Neural progenitor cell (in vitro differentiated cells): ENCODE measurements around the gene LRRC74B. TPM values are rescaled to one million over a fixed set of nuclear protein-coding genes. Genes with fewer than 3 reads are reported as not detected.
A peak's percentile ranks its signal among the peaks of the same experiment; 100 is the strongest.

Experiments used
- DNase-seq: peaks from one replicate; pipeline ENCODE4 v3.0.0-alpha.2; 2016; ENCODE audit warnings: low spot score
- H2AFZ ChIP-seq: fragments of 200-600 bp; sonication (generic); replicated peaks from 2 replicates; pipeline ENCODE4 v1.6.1; 2016; ENCODE audit warnings: antibody characterized with exemption
- H3F3A ChIP-seq: fragments of 200-600 bp; sonication (generic); 2 replicates; pipeline ENCODE4 v1.6.1; 2016; ENCODE audit warnings: antibody characterized with exemption, low read depth
- H3K27ac ChIP-seq: fragments of 200-600 bp; sonication (generic); 2 replicates; pipeline ENCODE4 v1.5.1; 2016; ENCODE audit warnings: mild to moderate bottlenecking
- H3K27me3 ChIP-seq: fragments of 200-600 bp; sonication (generic); 2 replicates; pipeline ENCODE4 v1.6.1; 2016; ENCODE audit warnings: mild to moderate bottlenecking, moderate library complexity
- H3K36me3 ChIP-seq: fragments of 200-600 bp; sonication (generic); 2 replicates; pipeline ENCODE4 v1.5.1; 2016
- H3K4me1 ChIP-seq: fragments of 200-600 bp; sonication (generic); 2 replicates; pipeline ENCODE4 v1.6.1; 2016; ENCODE audit warnings: mixed run types
- H3K4me2 ChIP-seq: fragments of 200-600 bp; sonication (generic); 2 replicates; pipeline ENCODE4 v1.6.1; 2016
- H3K4me3 ChIP-seq: fragments of 200-600 bp; sonication (generic); 2 replicates; pipeline ENCODE4 v1.5.1; 2016
- H3K79me2 ChIP-seq: fragments of 200-600 bp; sonication (generic); 2 replicates; pipeline ENCODE4 v1.6.1; 2016; ENCODE audit warnings: low read depth
- H3K9ac ChIP-seq: fragments of 200-600 bp; sonication (generic); 2 replicates; pipeline ENCODE4 v1.6.1; 2016
- H3K9me3 ChIP-seq: fragments of 200-600 bp; sonication (generic); 2 replicates; pipeline ENCODE4 v1.5.1; 2016; ENCODE audit warnings: low read depth
- H4K20me1 ChIP-seq: fragments of 200-600 bp; sonication (generic); 2 replicates; pipeline ENCODE4 v1.6.1; 2016; ENCODE audit warnings: low read depth
- H3K27ac Mint-ChIP-seq: 3 replicates; pipeline ENCODE4 v1.8.0; 2021; ENCODE audit warnings: mixed read lengths
- H3K27me3 Mint-ChIP-seq: 2 replicates; pipeline ENCODE4 v1.8.0; 2022; ENCODE audit warnings: low read depth, mild to moderate bottlenecking, inconsistent platforms, moderate library complexity, mixed read lengths; ENCODE audit not compliant: insufficient read depth
- H3K36me3 Mint-ChIP-seq: 3 replicates; pipeline ENCODE4 v1.8.0; 2021; ENCODE audit warnings: mixed read lengths
- H3K4me1 Mint-ChIP-seq: 3 replicates; pipeline ENCODE4 v1.8.0; 2021; ENCODE audit warnings: mixed read lengths
- H3K4me3 Mint-ChIP-seq: 3 replicates; pipeline ENCODE4 v1.8.0; 2021; ENCODE audit warnings: mild to moderate bottlenecking, moderate library complexity, mixed read lengths
- H3K9me3 Mint-ChIP-seq: 3 replicates; pipeline ENCODE4 v1.8.0; 2020; ENCODE audit warnings: mixed read lengths
- CTCF ChIP-seq: fragments of 200-600 bp; sonication (generic); IDR thresholded peaks from 2 replicates; pipeline ENCODE4 v1.5.1; 2017; ENCODE audit warnings: antibody characterized with exemption, mild to moderate bottlenecking
- EZH2 ChIP-seq: fragments of 200-600 bp; sonication (generic); IDR thresholded peaks from 2 replicates; pipeline ENCODE4 v1.6.1; 2017; ENCODE audit warnings: antibody characterized with exemption, mild to moderate bottlenecking, moderate library complexity
- EZH2phosphoT487 ChIP-seq: fragments of 200-600 bp; sonication (generic); IDR thresholded peaks from 2 replicates; pipeline ENCODE4 v1.6.1; 2017; ENCODE audit warnings: antibody characterized with exemption
- total RNA-seq: library from RNA; depleted of rRNA; stranded (reverse); fragments of >200 nt; gene quantifications from 2 replicates; pipeline ENCODE4 v1.2.3, GENCODE V29; 2015; ENCODE audit warnings: low replicate concordance

The LRRC74B gene
- total RNA-seq, 1 donor from 2014 or later, result not detected

- Histone ChIP-seq H3K27ac (no peak overlapping the region), H4K20me1 (no peaks in the 10 kb centered on the region), H3K4me3 (no peak overlapping the region), H3K9me3 (no peaks in the 10 kb centered on the region), H3K4me1 (peaks cover 9% of the 10 kb centered on the region), H3K36me3 (no peaks in the 10 kb centered on the region), H2AFZ (no peak overlapping the region), H3K27me3 (no peaks in the 10 kb centered on the region), H3F3A (peaks cover 25% of the 10 kb centered on the region), H3K4me2 (no peak overlapping the region), H3K79me2 (peaks cover 19% of the 10 kb centered on the region), H3K9ac (no peak overlapping the region)
- H3K27me3 Mint-ChIP-seq, result peaks cover 7% of the 10 kb centered on the region
- H3K9me3 Mint-ChIP-seq, result no peaks in the 10 kb centered on the region
- peaks cover 1% of the 10 kb centered on the region for H3K36me3 Mint-ChIP-seq
- H3K4me3 Mint-ChIP-seq, result no peak overlapping the region
- H3K27ac Mint-ChIP-seq, result no peak overlapping the region
- no peak for DNase-seq
- no peak for TF ChIP-seq CTCF
- no peak for TF ChIP-seq EZH2
- TF ChIP-seq EZH2phosphoT487, result no peak
- peaks cover 15% of the 10 kb centered on the region for H3K4me1 Mint-ChIP-seq
Observed at GRCh38 chr22:20997536-20998257, 48.0 kb upstream of the LRRC74B start.

- H3K9me3 ChIP-seq, result no peaks in the 10 kb centered on the region
- Mint-ChIP-seq H3K4me1 (peaks cover 25% of the 10 kb centered on the region), H3K27ac (no peak overlapping the region), H3K4me3 (peak overlapping the region; percentile 43), H3K27me3 (peaks cover 8% of the 10 kb centered on the region), H3K9me3 (no peaks in the 10 kb centered on the region), H3K36me3 (peaks cover 1% of the 10 kb centered on the region)
- H3K4me2 ChIP-seq, result no peak overlapping the region
- H3K27me3 ChIP-seq, result no peaks in the 10 kb centered on the region
- H3K4me1 ChIP-seq, result peaks cover 9% of the 10 kb centered on the region
- no peak overlapping the region for H2AFZ ChIP-seq
- no peak overlapping the region for H3K4me3 ChIP-seq
- DNase-seq, result no peak
- no peaks in the 10 kb centered on the region for H4K20me1 ChIP-seq
- no peaks in the 10 kb centered on the region for H3K36me3 ChIP-seq
- H3K27ac ChIP-seq, result no peak overlapping the region
- H3K9ac ChIP-seq, result no peak overlapping the region
- H3F3A ChIP-seq, result peaks cover 31% of the 10 kb centered on the region
- no peak for TF ChIP-seq EZH2
- TF ChIP-seq CTCF, result no peak
- no peak for TF ChIP-seq EZH2phosphoT487
- peaks cover 24% of the 10 kb centered on the region for H3K79me2 ChIP-seq
Observed at GRCh38 chr22:20998411-20999336, 47.1 kb upstream of the LRRC74B start.

- no peak for TF ChIP-seq EZH2
- Histone ChIP-seq H3K4me1 (peaks cover 9% of the 10 kb centered on the region), H3K9ac (no peak overlapping the region), H3K4me3 (no peak overlapping the region), H3K36me3 (no peaks in the 10 kb centered on the region), H4K20me1 (no peaks in the 10 kb centered on the region), H3K4me2 (no peak overlapping the region), H3K27ac (no peak overlapping the region), H3F3A (peaks cover 33% of the 10 kb centered on the region), H3K79me2 (peaks cover 24% of the 10 kb centered on the region), H3K27me3 (no peaks in the 10 kb centered on the region), H3K9me3 (no peaks in the 10 kb centered on the region), H2AFZ (no peak overlapping the region)
- peaks cover 5% of the 10 kb centered on the region for H3K36me3 Mint-ChIP-seq
- peak overlapping the region; percentile 96 for H3K4me3 Mint-ChIP-seq
- H3K27ac Mint-ChIP-seq, result no peak overlapping the region
- H3K9me3 Mint-ChIP-seq, result no peaks in the 10 kb centered on the region
- no peak for DNase-seq
- peaks cover 25% of the 10 kb centered on the region for H3K4me1 Mint-ChIP-seq
- peaks cover 8% of the 10 kb centered on the region for H3K27me3 Mint-ChIP-seq
Observed at GRCh38 chr22:20999350-21000206, 46.2 kb upstream of the LRRC74B start.
